Psoas muscle (tissue), 8 donors: Measurements from ENCODE around the gene YEATS4. TPM values are rescaled to one million over a fixed set of nuclear protein-coding genes. Genes with fewer than 3 reads are reported as not detected.

ENCODE experiments used
- ATAC-seq, 4 donors: fragments of 200-7000 bp; cut with Tn5 transposase; one replicate each; pipeline ENCODE4 v1.9.1; 2020; ENCODE audit warnings: moderate library complexity in 3 of 4, mild to moderate bottlenecking in 2 of 4
- DNase-seq, 2 donors: peaks; one replicate each; pipeline ENCODE4 v3.0.0-alpha.2; 2020
- H3K27ac ChIP-seq: fragments of 200-600 bp; one replicate; pipeline ENCODE4 v1.8.0; 2022
- H3K27me3 ChIP-seq, 3 donors: fragments of 200-600 bp in 1 of 3; one replicate each; pipeline versions ENCODE4 v1.6.1 to v1.8.0; 2013 to 2022; ENCODE audit warnings: low read length in 2 of 3, mild to moderate bottlenecking in 2 of 3, moderate library complexity in 1 of 3; ENCODE audit not compliant: insufficient read depth in 3 of 3
- H3K36me3 ChIP-seq, 2 donors: fragments of 200-600 bp in 1 of 2; one replicate each; pipeline versions ENCODE4 v1.6.1 to v1.8.0; 2013 to 2022; ENCODE audit warnings: low read depth in 1 of 2, mild to moderate bottlenecking in 1 of 2, moderate library complexity in 1 of 2; ENCODE audit not compliant: insufficient read depth in 1 of 2
- H3K4me1 ChIP-seq: fragments of 200-600 bp; one replicate; pipeline ENCODE4 v1.8.0; 2022
- H3K4me3 ChIP-seq: fragments of 200-600 bp; one replicate; pipeline ENCODE4 v1.8.0; 2022; ENCODE audit warnings: mild to moderate bottlenecking
- H3K9me3 ChIP-seq: fragments of 200-600 bp; one replicate; pipeline ENCODE4 v1.8.0; 2022
- WGBS, 3 donors: extraction: QIAGEN DNeasy Blood & Tissue Kit; methylation state at CpG; one replicate each; pipeline versions ENCODE4 v1.1.6 to v1.1.7; 2013; 5-methylcytosine and 5-hydroxymethylcytosine counted together
- intact Hi-C, 2 donors: fragments of 100-400 bp; cut with DNase I; formaldehyde crosslinking; loops; one replicate each; pipeline versions ENCODE4 v1.11.0 to v1.14.2; 2022
- polyA plus RNA-seq, 3 donors: library from polyadenylated mRNA; stranded (reverse); fragments of 200-250 nt; gene quantifications; one replicate each; pipeline ENCODE4 v1.2.3, GENCODE V29; 2013
- total RNA-seq, 4 donors: library from RNA; stranded (reverse); fragmentation: NEBNext Ultra II Directional in 2 of 4; extraction: Animal tissue kit (Norgen Biotek cat#: 25700) in 2 of 4; gene quantifications; one replicate each; pipeline versions ENCODE4 v1.2.1 to v1.2.4, GENCODE V29; 2021 to 2023
- TF ChIP-seq, protein P1 (sequence below): fragments of 200-600 bp; IDR thresholded peaks from one replicate; pipeline ENCODE4 v1.8.0; 2022; ENCODE audit warnings: antibody characterized with exemption
- donor health status: healthy with polysubstance abuse.
- donor health status: DM: no; HTN: no; CAD: no; lungs with moderate emphysema.
- donor health status: Bipolar disorder and iron deficiency.
- donor health status: healthy.
- donor health status: DM: yes; HTN: yes; CAD: no.
- donor health status: DM: no; HTN: no; CAD: no.
- donor health status: DM: no; HTN: no; CAD: no.
- donor health status: DM: yes; HTN: yes; CAD: no.

YEATS4 gene
- total and polyA plus RNA-seq, 7 donors, result 6.2 to 17.7 (median 12.4) TPM

DNA sequence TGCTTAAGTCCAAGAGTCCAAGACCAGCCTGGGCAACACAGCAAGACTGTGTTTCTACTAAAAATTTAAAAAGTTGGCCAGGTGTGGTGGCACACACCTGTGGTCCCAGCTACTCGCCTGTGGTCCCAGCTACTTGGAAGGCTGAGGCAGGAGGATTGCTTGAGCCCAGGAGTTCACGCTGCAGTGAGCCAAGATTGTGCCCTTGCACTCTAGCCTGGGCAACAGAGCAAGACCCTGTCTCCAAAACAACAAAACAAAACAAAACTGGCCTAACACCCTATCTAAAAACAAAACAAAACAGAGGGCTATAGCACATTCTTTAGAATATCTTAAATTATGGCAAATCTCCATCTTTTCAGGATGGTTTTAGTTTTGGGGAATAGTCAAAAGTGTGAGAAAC, 14.5 kb upstream of the YEATS4 start:
- no peaks in the 10 kb centered on the region for H3K36me3 ChIP-seq
- ATAC-seq (no peak), DNase-seq (no peak)
- H3K4me3 ChIP-seq, result no peak overlapping the region
- no peak overlapping the region for H3K27ac ChIP-seq
- intact Hi-C loops, result no loop called here
- no peaks in the 10 kb centered on the region for H3K9me3 ChIP-seq
- H3K4me1 ChIP-seq, result no peaks in the 10 kb centered on the region
- TF ChIP-seq, protein P1, sequence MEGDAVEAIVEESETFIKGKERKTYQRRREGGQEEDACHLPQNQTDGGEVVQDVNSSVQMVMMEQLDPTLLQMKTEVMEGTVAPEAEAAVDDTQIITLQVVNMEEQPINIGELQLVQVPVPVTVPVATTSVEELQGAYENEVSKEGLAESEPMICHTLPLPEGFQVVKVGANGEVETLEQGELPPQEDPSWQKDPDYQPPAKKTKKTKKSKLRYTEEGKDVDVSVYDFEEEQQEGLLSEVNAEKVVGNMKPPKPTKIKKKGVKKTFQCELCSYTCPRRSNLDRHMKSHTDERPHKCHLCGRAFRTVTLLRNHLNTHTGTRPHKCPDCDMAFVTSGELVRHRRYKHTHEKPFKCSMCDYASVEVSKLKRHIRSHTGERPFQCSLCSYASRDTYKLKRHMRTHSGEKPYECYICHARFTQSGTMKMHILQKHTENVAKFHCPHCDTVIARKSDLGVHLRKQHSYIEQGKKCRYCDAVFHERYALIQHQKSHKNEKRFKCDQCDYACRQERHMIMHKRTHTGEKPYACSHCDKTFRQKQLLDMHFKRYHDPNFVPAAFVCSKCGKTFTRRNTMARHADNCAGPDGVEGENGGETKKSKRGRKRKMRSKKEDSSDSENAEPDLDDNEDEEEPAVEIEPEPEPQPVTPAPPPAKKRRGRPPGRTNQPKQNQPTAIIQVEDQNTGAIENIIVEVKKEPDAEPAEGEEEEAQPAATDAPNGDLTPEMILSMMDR, result no peak
- no peaks in the 10 kb centered on the region for H3K27me3 ChIP-seq
- WGBS, 3 donors, result 88 to 95% (median 90%) methylated on average over 2 of the region's 2 CpGs

DNA sequence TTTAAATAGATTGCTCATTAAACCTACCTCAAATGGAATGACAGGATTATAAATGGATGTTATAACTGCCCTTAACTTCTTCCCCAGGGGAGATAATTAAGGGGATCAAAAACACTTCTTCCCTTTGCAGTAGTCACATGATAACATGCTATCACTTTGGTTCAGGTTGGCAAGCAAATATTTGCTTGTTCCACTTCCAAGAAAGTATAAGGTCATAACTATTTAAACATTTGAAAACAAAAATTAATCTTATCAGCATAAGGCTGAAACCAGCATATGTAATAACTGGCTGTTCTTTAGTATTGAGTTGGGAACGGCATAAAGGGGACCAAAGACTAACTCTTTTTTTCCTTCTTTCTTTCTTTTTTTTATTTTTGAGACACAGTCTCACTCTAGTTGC, 13.8 kb upstream of the YEATS4 start:
- Histone ChIP-seq H3K27ac (no peak overlapping the region), H3K27me3 (no peaks in the 10 kb centered on the region), H3K36me3 (no peaks in the 10 kb centered on the region), H3K9me3 (no peaks in the 10 kb centered on the region), H3K4me3 (no peak overlapping the region), H3K4me1 (no peaks in the 10 kb centered on the region)
- ATAC-seq, result no peak
- WGBS, 3 donors, result 61 to 85% (median 85%) methylated on average over 1 of the region's 1 CpG
- intact Hi-C loops, result no loop called here
- TF ChIP-seq, protein P1, result no peak
- DNase-seq, result no peak

DNA sequence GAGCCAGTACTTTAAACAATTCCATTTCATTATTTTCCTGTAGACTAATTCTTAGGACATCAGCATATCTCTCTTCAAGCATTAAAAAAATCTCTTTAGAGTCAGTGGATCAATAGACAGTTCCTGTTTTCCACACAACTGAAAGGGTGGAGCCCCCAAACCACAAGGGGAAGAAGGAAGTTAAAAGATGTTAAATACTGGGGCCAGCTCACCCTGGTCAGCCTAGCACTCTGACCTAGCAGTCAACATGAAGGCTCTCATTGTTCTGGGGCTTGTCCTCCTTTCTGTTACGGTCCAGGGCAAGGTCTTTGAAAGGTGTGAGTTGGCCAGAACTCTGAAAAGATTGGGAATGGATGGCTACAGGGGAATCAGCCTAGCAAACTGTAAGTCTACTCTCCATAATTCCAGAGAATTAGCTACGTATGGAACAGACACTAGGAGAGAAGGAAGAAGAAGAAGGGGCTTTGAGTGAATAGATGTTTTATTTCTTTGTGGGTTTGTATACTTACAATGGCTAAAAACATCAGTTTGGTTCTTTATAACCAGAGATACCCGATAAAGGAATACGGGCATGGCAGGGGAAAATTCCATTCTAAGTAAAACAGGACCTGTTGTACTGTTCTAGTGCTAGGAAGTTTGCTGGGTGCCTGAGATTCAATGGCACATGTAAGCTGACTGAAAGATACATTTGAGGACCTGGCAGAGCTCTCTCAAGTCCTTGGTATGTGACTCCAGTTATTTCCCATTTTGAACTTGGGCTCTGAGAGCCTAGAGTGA, 11.2 kb upstream of the YEATS4 start, which contains the start of gene LYZ:
Gene LYZ, plus strand, starts transcription at position 220 of the 777 bp plus-strand sequence. Its CDS starts 28 bp downstream, at position 248.
- intact Hi-C loops, result no loop called here
- TF ChIP-seq, protein P1, result no peak
- H3K27me3 ChIP-seq, result no peaks in the 10 kb centered on the region
- no peaks in the 10 kb centered on the region for H3K36me3 ChIP-seq
- ATAC-seq (peak in 1 of 4 donors; percentile 44), DNase-seq (no peak)
- peak within 1 kb of the TSS; percentile 30 for H3K4me3 ChIP-seq
- no peak within 1 kb of the TSS for H3K27ac ChIP-seq
- no peaks in the 10 kb centered on the region for H3K4me1 ChIP-seq
- 76 to 79% (median 77%) methylated on average over 4 of the region's 4 CpGs for WGBS, 3 donors
- no peaks in the 10 kb centered on the region for H3K9me3 ChIP-seq

DNA sequence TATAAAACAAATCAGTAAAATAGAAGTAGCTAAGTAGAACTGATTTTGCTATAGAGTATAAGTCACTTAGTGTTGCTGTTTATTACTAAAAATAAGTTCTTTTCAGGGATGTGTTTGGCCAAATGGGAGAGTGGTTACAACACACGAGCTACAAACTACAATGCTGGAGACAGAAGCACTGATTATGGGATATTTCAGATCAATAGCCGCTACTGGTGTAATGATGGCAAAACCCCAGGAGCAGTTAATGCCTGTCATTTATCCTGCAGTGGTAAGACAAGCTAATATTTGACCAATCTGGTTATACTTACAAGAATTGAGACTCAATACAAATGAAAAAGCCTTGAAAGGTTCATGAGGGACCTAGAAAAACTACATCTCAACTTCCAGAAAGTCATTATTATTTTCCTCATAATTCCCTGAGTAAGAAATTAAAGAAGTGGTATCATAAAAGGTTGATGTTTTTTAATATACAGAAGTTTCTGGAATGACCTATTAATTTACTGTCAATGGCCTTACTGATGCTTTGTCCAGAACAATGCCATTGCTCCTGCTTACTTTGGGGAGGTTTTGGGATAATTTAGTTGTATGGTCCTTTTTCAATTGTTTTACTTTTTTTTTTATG, 9.4 kb upstream of the YEATS4 start:
- ATAC-seq, result no peak
- intact Hi-C loops, result no loop called here
- no peaks in the 10 kb centered on the region for H3K4me1 ChIP-seq
- DNase-seq, result no peak
- H3K27ac ChIP-seq, result no peak overlapping the region
- TF ChIP-seq, protein P1, result no peak
- H3K9me3 ChIP-seq, result no peaks in the 10 kb centered on the region
- no peaks in the 10 kb centered on the region for H3K36me3 ChIP-seq
- H3K4me3 ChIP-seq, result no peak overlapping the region
- no peaks in the 10 kb centered on the region for H3K27me3 ChIP-seq
- 70 to 81% (median 80%) methylated on average over 2 of the region's 2 CpGs for WGBS, 3 donors
